ENCODE data around the gene MYL12B.

The MYL12B gene

DNA sequence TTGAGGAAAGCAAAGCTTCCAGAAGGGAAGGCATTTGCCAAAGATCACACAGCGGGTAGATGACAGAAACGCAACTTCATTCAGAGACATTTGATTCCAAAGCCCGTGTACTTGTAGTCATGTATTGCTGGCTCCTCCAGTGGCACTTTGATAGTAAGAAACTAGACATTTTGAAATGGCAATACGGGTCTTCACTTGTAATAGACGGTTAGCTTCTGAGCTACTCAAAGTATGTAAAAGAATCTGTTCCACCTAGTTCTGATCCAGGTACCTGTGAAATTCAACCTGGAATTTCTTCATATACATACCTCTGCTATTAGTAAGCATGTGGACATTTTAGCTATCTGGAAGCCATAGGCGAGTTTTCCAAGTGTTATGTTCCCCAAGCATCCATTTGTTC is 40.4 kb upstream of the MYL12B start:
- Histone ChIP-seq H3K4me3 (ENCODE audit: low read depth, low read length) (no peak overlapping the region), H3K9me3 (ENCODE audit: control insufficient read depth, insufficient read depth, low read length) (no peaks in the 10 kb centered on the region), H3K9ac (ENCODE audit: low read depth, low read length) (no peak overlapping the region), H3K4me1 (ENCODE audit: control insufficient read depth, insufficient read depth, low read length) (peaks cover 12% of the 10 kb centered on the region), H3K27ac (ENCODE audit: low read depth, low read length) (no peak overlapping the region), H3K36me3 (ENCODE audit: control insufficient read depth, insufficient read depth, low read length) (no peaks in the 10 kb centered on the region), H3K27me3 (ENCODE audit: control insufficient read depth, insufficient read depth, low read length) (no peaks in the 10 kb centered on the region)

DNA sequence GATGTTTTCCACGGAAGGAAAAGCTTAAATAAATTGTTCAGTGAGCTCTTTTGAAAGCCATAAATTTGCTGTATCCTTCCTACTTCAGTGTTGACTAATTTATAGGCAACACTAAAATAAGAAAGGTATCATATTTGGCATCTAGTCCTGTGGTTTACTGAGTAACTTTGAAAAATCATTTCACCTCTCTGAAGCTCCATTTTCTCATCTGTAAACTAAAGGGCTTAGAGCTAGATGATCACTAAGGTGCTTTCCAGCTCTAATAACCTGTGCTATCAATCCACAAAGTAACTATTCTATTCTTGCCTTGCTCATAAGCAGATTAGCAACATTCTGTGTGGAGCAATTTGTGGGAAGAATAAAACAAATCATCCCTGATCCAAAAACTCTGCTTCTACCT is 38.6 kb upstream of the MYL12B start:
- Histone ChIP-seq H3K36me3 (ENCODE audit: control insufficient read depth, insufficient read depth, low read length) (no peaks in the 10 kb centered on the region), H3K4me3 (ENCODE audit: low read depth, low read length) (no peak overlapping the region), H3K4me1 (ENCODE audit: control insufficient read depth, insufficient read depth, low read length) (peaks cover 12% of the 10 kb centered on the region), H3K9ac (ENCODE audit: low read depth, low read length) (no peak overlapping the region), H3K27ac (ENCODE audit: low read depth, low read length) (no peak overlapping the region), H3K27me3 (ENCODE audit: control insufficient read depth, insufficient read depth, low read length) (no peaks in the 10 kb centered on the region), H3K9me3 (ENCODE audit: control insufficient read depth, insufficient read depth, low read length) (no peaks in the 10 kb centered on the region)

DNA sequence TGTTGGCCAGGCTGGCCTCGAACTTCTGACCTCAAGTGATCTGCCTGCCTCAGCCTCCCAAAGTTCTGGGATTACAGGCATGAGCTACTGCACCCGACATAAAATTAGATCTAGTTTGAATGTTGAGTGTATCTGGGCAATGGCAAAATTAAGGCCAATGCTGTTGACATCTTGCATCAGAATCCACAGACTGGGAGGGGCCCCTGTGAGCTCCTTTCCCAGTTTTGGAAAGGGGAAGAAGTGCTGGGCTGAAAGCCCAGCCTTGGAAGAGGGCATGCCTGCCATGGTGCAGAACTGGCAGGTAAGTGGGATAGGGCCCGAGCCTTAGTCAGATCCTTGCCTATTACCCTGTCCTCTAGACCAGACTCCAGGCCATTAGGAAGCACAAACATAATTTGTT is 37.7 kb upstream of the MYL12B start:
- H3K9ac ChIP-seq (ENCODE audit: low read depth, low read length) = no peak overlapping the region
- H3K4me3 ChIP-seq (ENCODE audit: low read depth, low read length) = no peak overlapping the region
- no peaks in the 10 kb centered on the region for H3K27me3 ChIP-seq (ENCODE audit: control insufficient read depth, insufficient read depth, low read length)
- no peaks in the 10 kb centered on the region for H3K36me3 ChIP-seq (ENCODE audit: control insufficient read depth, insufficient read depth, low read length)
- H3K9me3 ChIP-seq (ENCODE audit: control insufficient read depth, insufficient read depth, low read length) = no peaks in the 10 kb centered on the region
- peaks cover 12% of the 10 kb centered on the region for H3K4me1 ChIP-seq (ENCODE audit: control insufficient read depth, insufficient read depth, low read length)
- H3K27ac ChIP-seq (ENCODE audit: low read depth, low read length) = no peak overlapping the region

GRCh38 chr18:3225588-3225987 is 36.3 kb upstream of the MYL12B start:
- 0 out of 2 replicates have a peak, but pooled peaks cover under 1% of the 10 kb centered on the region for H3K4me1 ChIP-seq (ENCODE audit: control insufficient read depth, insufficient read depth, low read length)
- no peaks in the 10 kb centered on the region for H3K9me3 ChIP-seq (ENCODE audit: control insufficient read depth, insufficient read depth, low read length)
- H3K27ac ChIP-seq (ENCODE audit: low read depth, low read length) = no peak overlapping the region
- H3K36me3 ChIP-seq (ENCODE audit: control insufficient read depth, insufficient read depth, low read length) = no peaks in the 10 kb centered on the region
- H3K27me3 ChIP-seq (ENCODE audit: control insufficient read depth, insufficient read depth, low read length) = no peaks in the 10 kb centered on the region
- H3K4me3 ChIP-seq (ENCODE audit: low read depth, low read length) = no peak overlapping the region
- no peak overlapping the region for H3K9ac ChIP-seq (ENCODE audit: low read depth, low read length)

DNA sequence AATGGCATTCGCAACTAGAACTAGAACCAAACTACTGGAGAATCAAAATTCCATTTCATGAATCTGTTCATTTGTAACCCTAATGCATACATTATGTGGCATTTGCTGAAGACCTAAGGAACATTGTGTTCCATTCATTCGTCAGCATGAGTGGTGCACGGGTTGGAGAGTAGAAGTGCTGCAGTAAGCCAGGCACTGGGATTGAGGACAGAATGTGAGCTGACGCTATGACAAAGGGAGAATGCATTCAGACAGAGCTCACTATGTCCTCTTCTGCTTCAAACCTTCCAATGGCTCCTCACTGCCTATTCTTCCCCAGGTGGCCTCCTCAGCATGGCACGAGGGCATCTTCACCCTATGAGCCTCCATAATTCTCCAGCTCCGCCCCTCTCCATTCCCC is 35.9 kb upstream of the MYL12B start:
- Histone ChIP-seq H3K36me3 (ENCODE audit: control insufficient read depth, insufficient read depth, low read length) (no peaks in the 10 kb centered on the region), H3K27ac (ENCODE audit: low read depth, low read length) (no peak overlapping the region), H3K9ac (ENCODE audit: low read depth, low read length) (no peak overlapping the region), H3K4me3 (ENCODE audit: low read depth, low read length) (no peak overlapping the region), H3K9me3 (ENCODE audit: control insufficient read depth, insufficient read depth, low read length) (no peaks in the 10 kb centered on the region), H3K4me1 (ENCODE audit: control insufficient read depth, insufficient read depth, low read length) (peaks cover 4% of the 10 kb centered on the region; the same call in 1 of the 2 replicates), H3K27me3 (ENCODE audit: control insufficient read depth, insufficient read depth, low read length) (no peaks in the 10 kb centered on the region)

DNA sequence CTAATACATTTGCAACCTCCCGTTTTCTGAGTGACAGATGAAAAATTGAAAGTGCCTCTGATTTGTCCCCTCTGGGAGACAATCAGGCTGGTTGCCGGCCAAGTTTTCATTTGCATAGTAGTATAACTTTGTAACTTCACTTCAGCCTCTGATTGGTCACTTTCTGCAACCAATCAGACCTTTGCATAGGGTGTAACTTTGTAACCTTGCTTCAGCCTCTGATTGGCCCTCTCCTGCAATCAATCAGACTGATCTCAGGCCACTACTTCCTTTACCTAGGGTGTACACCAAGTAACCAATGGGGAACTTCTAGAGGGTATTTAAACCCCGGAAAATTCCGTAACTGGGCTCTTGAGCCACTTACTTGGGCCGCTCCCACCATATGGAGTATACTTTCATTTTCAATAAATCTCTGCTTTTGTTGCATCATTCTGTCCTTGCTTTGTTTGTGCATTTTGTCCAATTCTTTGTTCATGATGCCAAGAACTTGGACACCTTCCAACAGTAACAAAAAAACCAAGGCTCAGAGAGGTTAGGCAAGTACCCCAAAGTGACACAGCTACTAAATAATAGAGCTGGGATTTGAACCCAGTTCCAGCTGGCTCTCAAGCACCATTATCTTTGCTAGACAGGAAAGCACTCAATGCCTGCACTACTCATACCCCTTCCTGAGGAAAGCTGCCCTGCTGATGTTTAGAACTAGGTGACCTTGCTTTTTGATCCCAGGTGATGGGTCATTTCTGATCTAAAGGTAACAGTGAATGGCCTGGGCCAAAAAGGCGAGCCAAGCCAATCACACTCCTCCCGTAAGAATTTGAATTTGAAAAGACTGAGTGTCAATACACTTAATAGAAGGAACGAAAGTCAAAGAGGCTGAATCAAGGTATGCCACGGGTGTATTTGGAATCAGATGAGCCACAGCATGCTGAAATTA is 31.3 kb upstream of the MYL12B start:
- Histone ChIP-seq H3K4me1 (ENCODE audit: control insufficient read depth, insufficient read depth, low read length) (peaks cover 7% of the 10 kb centered on the region; the same call in 1 of the 2 replicates), H3K27ac (ENCODE audit: low read depth, low read length) (no peak overlapping the region), H3K27me3 (ENCODE audit: control insufficient read depth, insufficient read depth, low read length) (no peaks in the 10 kb centered on the region), H3K4me3 (ENCODE audit: low read depth, low read length) (no peak overlapping the region), H3K9me3 (ENCODE audit: control insufficient read depth, insufficient read depth, low read length) (no peaks in the 10 kb centered on the region), H3K36me3 (ENCODE audit: control insufficient read depth, insufficient read depth, low read length) (no peaks in the 10 kb centered on the region), H3K9ac (ENCODE audit: low read depth, low read length) (no peak overlapping the region)

DNA sequence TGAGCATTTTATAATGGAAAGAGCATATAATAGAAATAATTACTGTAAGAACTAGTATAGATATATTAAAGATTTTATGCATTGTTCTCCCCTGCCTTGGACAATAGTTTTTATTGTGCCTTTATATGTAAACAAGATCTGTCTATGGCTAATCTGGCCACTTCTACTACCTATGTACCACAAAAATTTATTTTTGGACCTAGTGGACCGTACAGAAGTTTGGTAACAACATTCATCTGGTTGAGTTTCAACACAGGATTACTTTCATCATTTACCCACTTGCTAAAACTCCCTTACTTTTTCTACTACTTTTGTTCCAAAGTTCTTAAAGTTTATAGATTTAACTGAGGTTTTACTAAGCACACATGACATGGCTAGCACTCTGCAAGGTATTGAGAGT is 28.9 kb upstream of the MYL12B start:
- no peak overlapping the region for H3K27ac ChIP-seq (ENCODE audit: low read depth, low read length)

GRCh38 chr18:3233433-3234168 is 28.3 kb upstream of the MYL12B start:
- Histone ChIP-seq H3K27ac (ENCODE audit: low read depth, low read length) (no peak overlapping the region), H3K36me3 (ENCODE audit: control insufficient read depth, insufficient read depth, low read length) (no peaks in the 10 kb centered on the region), H3K9ac (ENCODE audit: low read depth, low read length) (no peak overlapping the region)

More for the DNA sequence above, 28.9 kb upstream of the MYL12B start:
- Histone ChIP-seq H3K36me3 (ENCODE audit: control insufficient read depth, insufficient read depth, low read length) (no peaks in the 10 kb centered on the region), H3K9me3 (ENCODE audit: control insufficient read depth, insufficient read depth, low read length) (no peaks in the 10 kb centered on the region), H3K9ac (ENCODE audit: low read depth, low read length) (no peak overlapping the region), H3K4me3 (ENCODE audit: low read depth, low read length) (no peak overlapping the region), H3K27me3 (ENCODE audit: control insufficient read depth, insufficient read depth, low read length) (no peaks in the 10 kb centered on the region), H3K4me1 (ENCODE audit: control insufficient read depth, insufficient read depth, low read length) (peaks cover 7% of the 10 kb centered on the region; the same call in 1 of the 2 replicates)

DNA sequence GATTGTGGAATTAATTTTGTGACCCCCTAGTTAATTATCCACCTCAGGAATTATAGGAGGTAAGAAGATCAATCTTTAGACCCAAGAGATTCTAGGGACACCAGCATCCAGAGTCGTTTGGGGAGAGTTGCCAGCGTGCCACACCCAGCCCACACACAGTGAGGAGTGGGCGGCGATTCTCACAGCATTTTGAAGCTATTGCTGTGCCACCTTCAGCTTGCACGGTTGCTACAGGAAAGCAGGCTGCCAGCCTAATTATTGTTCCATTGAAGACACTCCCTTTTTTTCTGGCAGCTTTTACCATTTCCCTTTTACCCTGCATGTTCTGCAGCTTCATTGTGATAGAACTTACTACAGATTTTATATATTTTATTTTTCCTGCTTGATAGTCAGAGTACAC is 27.5 kb upstream of the MYL12B start:
- no peaks in the 10 kb centered on the region for H3K36me3 ChIP-seq (ENCODE audit: control insufficient read depth, insufficient read depth, low read length)
- H3K27me3 ChIP-seq (ENCODE audit: control insufficient read depth, insufficient read depth, low read length) = no peaks in the 10 kb centered on the region
- no peak overlapping the region for H3K27ac ChIP-seq (ENCODE audit: low read depth, low read length)
- no peak overlapping the region for H3K9ac ChIP-seq (ENCODE audit: low read depth, low read length)
- no peak overlapping the region for H3K4me3 ChIP-seq (ENCODE audit: low read depth, low read length)
- H3K9me3 ChIP-seq (ENCODE audit: control insufficient read depth, insufficient read depth, low read length) = no peaks in the 10 kb centered on the region
- peaks cover 7% of the 10 kb centered on the region; the same call in 1 of the 2 replicates for H3K4me1 ChIP-seq (ENCODE audit: control insufficient read depth, insufficient read depth, low read length)

More at GRCh38 chr18:3233433-3234168, 28.3 kb upstream of the MYL12B start:
- Histone ChIP-seq H3K27me3 (ENCODE audit: control insufficient read depth, insufficient read depth, low read length) (no peaks in the 10 kb centered on the region), H3K9me3 (ENCODE audit: control insufficient read depth, insufficient read depth, low read length) (no peaks in the 10 kb centered on the region), H3K4me3 (ENCODE audit: low read depth, low read length) (no peak overlapping the region), H3K4me1 (ENCODE audit: control insufficient read depth, insufficient read depth, low read length) (peaks cover 7% of the 10 kb centered on the region; the same call in 1 of the 2 replicates)

DNA sequence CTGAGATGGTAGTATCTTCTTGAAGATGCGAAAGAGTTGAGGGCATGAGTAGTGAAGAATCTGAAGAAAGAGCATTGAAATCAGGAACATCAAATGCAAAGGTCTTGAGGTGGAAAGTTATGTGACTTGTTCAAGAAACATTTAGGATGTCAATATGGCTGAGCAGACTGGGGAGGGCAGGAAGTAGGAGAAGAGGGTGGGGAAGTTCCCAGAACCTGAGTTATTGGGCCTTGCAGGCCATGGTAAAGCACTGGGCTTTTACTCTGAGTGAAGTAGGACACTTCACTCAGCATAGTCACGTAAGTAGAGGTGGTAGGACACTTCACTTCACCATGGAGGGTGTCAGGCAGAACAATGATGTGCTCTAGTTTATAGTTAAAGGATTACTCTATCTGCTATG is 26.1 kb upstream of the MYL12B start:
- no peak overlapping the region for H3K27ac ChIP-seq (ENCODE audit: low read depth, low read length)
- H3K4me3 ChIP-seq (ENCODE audit: low read depth, low read length) = no peak overlapping the region

GRCh38 chr18:3236470-3236869 is 25.5 kb upstream of the MYL12B start:
- peaks cover 5% of the 10 kb centered on the region for H3K9me3 ChIP-seq (ENCODE audit: control insufficient read depth, insufficient read depth, low read length)
- H3K36me3 ChIP-seq (ENCODE audit: control insufficient read depth, insufficient read depth, low read length) = no peaks in the 10 kb centered on the region
- H3K27ac ChIP-seq (ENCODE audit: low read depth, low read length) = no peak overlapping the region
- H3K4me3 ChIP-seq (ENCODE audit: low read depth, low read length) = no peak overlapping the region
- no peaks in the 10 kb centered on the region for H3K27me3 ChIP-seq (ENCODE audit: control insufficient read depth, insufficient read depth, low read length)
- H3K9ac ChIP-seq (ENCODE audit: low read depth, low read length) = no peak overlapping the region
- no peaks in the 10 kb centered on the region for H3K4me1 ChIP-seq (ENCODE audit: control insufficient read depth, insufficient read depth, low read length)

More for the DNA sequence above, 26.1 kb upstream of the MYL12B start:
- H3K4me1 ChIP-seq (ENCODE audit: control insufficient read depth, insufficient read depth, low read length) = peaks cover 5% of the 10 kb centered on the region; the same call in 1 of the 2 replicates
- H3K9me3 ChIP-seq (ENCODE audit: control insufficient read depth, insufficient read depth, low read length) = no peaks in the 10 kb centered on the region
- no peaks in the 10 kb centered on the region for H3K36me3 ChIP-seq (ENCODE audit: control insufficient read depth, insufficient read depth, low read length)
- no peak overlapping the region for H3K9ac ChIP-seq (ENCODE audit: low read depth, low read length)
- no peaks in the 10 kb centered on the region for H3K27me3 ChIP-seq (ENCODE audit: control insufficient read depth, insufficient read depth, low read length)
